Osteocyte (in vitro differentiated cells): ENCODE results near the gene CA5B. TPM values are rescaled to one million over a fixed set of nuclear protein-coding genes. Genes with fewer than 3 reads are reported as not detected.

ENCODE experiments used
- DNase-seq: peaks from one replicate; pipeline ENCODE4 v3.0.0; 2021; ENCODE audit warnings: mixed read lengths; ENCODE audit not compliant: unreplicated experiment; ENCODE audit errors: extremely low spot score
- H3K27ac Mint-ChIP-seq: one replicate; pipeline ENCODE4 v1.8.0; 2021; ENCODE audit warnings: mild to moderate bottlenecking, mixed read lengths; ENCODE audit not compliant: unreplicated experiment
- H3K27me3 Mint-ChIP-seq: one replicate; pipeline ENCODE4 v1.8.0; 2021; ENCODE audit warnings: mixed read lengths; ENCODE audit not compliant: unreplicated experiment
- H3K36me3 Mint-ChIP-seq: one replicate; pipeline ENCODE4 v1.8.0; 2021; ENCODE audit warnings: mixed read lengths; ENCODE audit not compliant: unreplicated experiment
- H3K4me1 Mint-ChIP-seq: one replicate; pipeline ENCODE4 v1.8.0; 2021; ENCODE audit warnings: mixed read lengths; ENCODE audit not compliant: unreplicated experiment
- H3K4me3 Mint-ChIP-seq: one replicate; pipeline ENCODE4 v1.8.0; 2021; ENCODE audit warnings: mild to moderate bottlenecking, moderate library complexity, mixed read lengths; ENCODE audit not compliant: unreplicated experiment
- H3K9me3 Mint-ChIP-seq: one replicate; pipeline ENCODE4 v1.8.0; 2021; ENCODE audit warnings: mixed read lengths; ENCODE audit not compliant: unreplicated experiment
- CTCF ChIP-seq: fragments of 200-600 bp; sonication (generic); IDR thresholded peaks from 2 replicates; pipeline ENCODE4 v1.5.0; 2021; ENCODE audit warnings: antibody characterized with exemption, mild to moderate bottlenecking, moderate library complexity
- total RNA-seq: library from RNA; stranded (reverse); gene quantifications from 2 replicates; pipeline ENCODE4 v1.2.1, GENCODE V29; 2021

The CA5B gene
- total RNA-seq, 1 donor from 2014 or later, result 12.1 TPM

- no peaks in the 10 kb centered on the region for H3K9me3 Mint-ChIP-seq
- H3K4me1 Mint-ChIP-seq, result peaks cover 5% of the 10 kb centered on the region
- no peak within 1 kb of the TSS for H3K27ac Mint-ChIP-seq
- no peak for TF ChIP-seq CTCF
- no peak within 1 kb of the TSS for H3K4me3 Mint-ChIP-seq
- H3K36me3 Mint-ChIP-seq, result peaks cover 5% of the 10 kb centered on the region
- H3K27me3 Mint-ChIP-seq, result no peaks in the 10 kb centered on the region
- peak; percentile 94 for DNase-seq
Measured at GRCh38 chrX:15789979-15790768, 52.1 kb downstream of the CA5B start, which contains the start of gene ZRSR2. TSS of gene ZRSR2 (plus strand) at chrX:15790484. CDS start at chrX:15790496, 12 bp downstream.

GRCh38 chrX:15790769-15791290 is 52.8 kb downstream of the CA5B start:
- Mint-ChIP-seq H3K4me3 (no peak overlapping the region), H3K36me3 (peaks cover 6% of the 10 kb centered on the region), H3K27ac (no peak overlapping the region), H3K9me3 (no peaks in the 10 kb centered on the region), H3K27me3 (no peaks in the 10 kb centered on the region), H3K4me1 (peaks cover 5% of the 10 kb centered on the region)
- DNase-seq, result no peak
- no peak for TF ChIP-seq CTCF

- Mint-ChIP-seq H3K4me1 (peaks cover 1% of the 10 kb centered on the region), H3K9me3 (no peaks in the 10 kb centered on the region)
- DNase-seq, result no peak
Measured at GRCh38 chrX:15797707-15798106, 59.6 kb downstream of the CA5B start.

GRCh38 chrX:15804563-15804962 is 66.5 kb downstream of the CA5B start:
- no peak overlapping the region for H3K4me3 Mint-ChIP-seq
- H3K36me3 Mint-ChIP-seq, result peaks cover 41% of the 10 kb centered on the region

More at GRCh38 chrX:15797707-15798106, 59.6 kb downstream of the CA5B start:
- peaks cover 25% of the 10 kb centered on the region for H3K36me3 Mint-ChIP-seq
- H3K4me3 Mint-ChIP-seq, result no peak overlapping the region
- no peaks in the 10 kb centered on the region for H3K27me3 Mint-ChIP-seq
- no peak overlapping the region for H3K27ac Mint-ChIP-seq
- TF ChIP-seq CTCF, result no peak

More at GRCh38 chrX:15804563-15804962, 66.5 kb downstream of the CA5B start:
- H3K27me3 Mint-ChIP-seq, result no peaks in the 10 kb centered on the region
- no peaks in the 10 kb centered on the region for H3K4me1 Mint-ChIP-seq
- DNase-seq, result no peak
- H3K9me3 Mint-ChIP-seq, result no peaks in the 10 kb centered on the region
- no peak for TF ChIP-seq CTCF
- H3K27ac Mint-ChIP-seq, result no peak overlapping the region
